NCI-H2171 (cell line): ENCODE data around the gene SLC9A9.

ENCODE experiments used
- DNase-seq: peaks from one replicate; lab custom pipeline; 2025; lab: John Stamatoyannopoulos, UW

SLC9A9 gene

DNA sequence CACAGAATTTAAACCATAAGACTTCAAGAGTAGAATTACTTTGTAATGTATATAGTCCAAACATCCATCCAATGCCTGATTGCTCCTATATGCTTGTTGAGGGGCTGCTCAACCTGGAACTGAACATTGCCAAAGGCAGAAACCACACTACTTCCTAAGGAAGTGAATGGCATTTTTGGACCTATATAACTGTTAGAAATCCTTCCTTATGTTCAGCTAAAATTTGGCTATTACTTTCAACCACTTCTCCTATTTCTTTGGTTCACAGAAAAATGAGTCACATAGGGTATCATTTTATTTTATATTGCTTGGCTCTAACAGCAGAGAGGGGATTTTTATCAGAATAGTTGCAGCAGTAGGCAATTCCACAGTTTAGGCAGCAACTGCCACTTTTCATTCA is 342.1 kb downstream of the SLC9A9 start:
- no peak for DNase-seq

- no peak for DNase-seq
Observed at GRCh38 chr3:143503325-143503885, 344.9 kb downstream of the SLC9A9 start.

- no peak for DNase-seq
Observed at GRCh38 chr3:143502081-143502480, 346.2 kb downstream of the SLC9A9 start.

DNA sequence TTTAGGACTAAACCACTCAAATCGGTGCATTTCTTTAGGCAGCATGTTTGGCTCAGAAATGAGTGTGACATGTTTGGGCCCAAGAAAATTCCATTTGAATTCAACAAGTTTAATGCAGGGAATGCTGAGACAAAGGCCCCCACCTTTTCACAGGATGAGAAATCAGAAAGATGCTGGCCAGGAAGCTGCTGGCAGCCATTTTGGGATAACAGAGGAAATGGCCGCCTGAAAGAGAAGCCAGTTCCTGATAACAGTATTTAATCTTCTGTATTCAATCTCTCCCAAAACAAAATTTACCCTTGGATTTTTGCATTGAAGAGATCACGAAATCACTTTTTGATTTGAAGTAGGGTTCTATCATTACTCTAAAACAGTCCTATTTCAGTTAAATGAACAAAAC is 350.9 kb downstream of the SLC9A9 start:
- DNase-seq = no peak

DNA sequence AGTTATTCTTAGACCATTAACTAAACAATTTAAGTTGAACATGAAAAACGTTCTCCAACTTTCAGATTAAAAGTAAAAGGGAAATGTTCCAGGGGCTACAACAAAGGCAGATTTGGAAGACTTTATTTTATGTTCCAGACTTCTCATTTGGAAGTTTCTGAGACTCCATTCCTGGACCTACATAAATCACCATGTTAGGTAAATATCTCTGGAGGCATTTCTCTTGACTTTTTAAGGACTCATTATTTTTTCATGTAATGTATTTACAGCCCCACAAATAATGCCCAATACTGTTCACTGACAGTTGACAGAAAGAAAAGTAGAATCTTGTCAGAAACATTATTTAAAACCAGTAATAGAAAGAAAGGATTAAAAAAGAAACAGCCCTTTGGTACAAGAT is 352.1 kb downstream of the SLC9A9 start:
- no peak for DNase-seq

- no peak for DNase-seq
Observed at GRCh38 chr3:143495527-143495926, 352.7 kb downstream of the SLC9A9 start.

- DNase-seq = no peak
Observed at GRCh38 chr3:143486611-143487010, 361.7 kb downstream of the SLC9A9 start.

DNA sequence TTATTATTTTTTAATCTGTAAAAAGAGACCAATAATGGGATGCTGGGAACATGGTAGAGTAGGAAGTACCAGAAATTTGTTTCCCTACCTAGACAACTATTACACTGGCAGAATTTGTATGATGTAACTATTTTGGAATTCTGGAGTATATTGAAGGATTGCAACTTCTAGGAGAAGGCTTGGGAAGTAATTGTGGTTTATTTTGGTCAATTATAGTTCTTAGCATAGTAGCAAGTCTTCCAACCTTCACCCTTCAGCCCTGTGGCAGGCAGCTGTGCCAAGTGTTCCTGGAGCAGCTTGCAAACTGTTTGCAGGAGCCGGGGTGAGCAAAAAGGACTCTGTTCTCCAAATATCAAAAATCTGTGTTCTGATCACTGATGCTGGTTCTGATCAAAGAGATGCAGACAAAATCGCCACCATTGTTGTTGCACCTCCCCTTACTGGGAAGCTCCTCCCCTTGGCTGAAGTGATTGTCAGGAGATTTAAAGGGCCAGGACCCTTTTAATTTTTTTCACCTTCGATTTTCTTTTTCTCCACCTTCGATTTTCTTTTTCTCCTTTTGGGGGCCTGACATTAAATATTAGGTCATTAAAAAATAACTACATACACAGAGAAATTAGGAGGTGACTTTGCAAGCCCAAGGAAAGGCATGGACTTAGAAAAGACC is 363.3 kb downstream of the SLC9A9 start:
- no peak for DNase-seq

DNA sequence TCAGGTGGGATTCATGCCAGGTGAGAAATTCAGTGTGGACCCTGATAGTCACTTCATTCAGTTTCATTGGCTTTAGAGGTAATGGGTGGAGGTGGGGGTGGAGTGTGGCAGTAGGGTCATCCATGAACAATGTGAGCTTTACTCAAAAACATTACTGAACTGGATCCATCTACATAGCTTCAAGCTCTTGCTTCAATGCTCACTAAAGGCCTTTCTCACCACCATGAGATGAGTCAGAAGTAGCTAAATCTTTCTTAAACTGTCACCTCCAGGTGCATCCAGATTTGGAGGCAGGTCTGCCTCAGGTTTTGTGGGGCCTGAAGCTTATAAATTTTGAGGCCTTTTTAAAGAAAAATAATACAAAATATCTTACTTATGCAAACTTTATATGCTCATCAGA is 365.1 kb downstream of the SLC9A9 start:
- DNase-seq = no peak

- no peak for DNase-seq
Observed at GRCh38 chr3:143482106-143483088, 365.9 kb downstream of the SLC9A9 start.

DNA sequence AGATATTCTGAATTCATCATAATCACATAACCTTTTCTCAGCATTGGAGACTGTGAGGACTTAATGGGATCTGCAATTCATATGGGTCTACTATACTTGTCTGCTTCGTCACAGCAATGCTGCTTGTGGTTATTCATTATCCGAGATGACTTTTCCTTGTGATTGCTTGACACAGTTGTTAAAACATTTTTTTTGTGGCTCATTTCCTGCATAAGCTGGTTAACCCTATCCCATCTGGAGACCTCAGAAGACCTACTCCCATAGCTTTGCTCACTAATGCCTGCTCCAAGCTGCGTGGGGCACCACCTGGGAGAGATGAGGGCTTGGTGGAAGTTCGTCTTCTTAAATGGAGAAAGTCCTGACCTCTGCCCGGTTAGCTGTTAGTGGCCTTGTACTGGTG is 367.9 kb downstream of the SLC9A9 start:
- no peak for DNase-seq

- DNase-seq = no peak
Observed at GRCh38 chr3:143479727-143480126, 368.5 kb downstream of the SLC9A9 start.

- DNase-seq = no peak
Observed at GRCh38 chr3:143478115-143478693, 370.1 kb downstream of the SLC9A9 start.

GRCh38 chr3:143476965-143477640 is 371.2 kb downstream of the SLC9A9 start:
- no peak for DNase-seq

GRCh38 chr3:143475981-143476380 is 372.3 kb downstream of the SLC9A9 start:
- no peak for DNase-seq

- no peak for DNase-seq
Observed at GRCh38 chr3:143472731-143473523, 375.3 kb downstream of the SLC9A9 start.

- DNase-seq = no peak
Observed at GRCh38 chr3:143471705-143472104, 376.6 kb downstream of the SLC9A9 start.

DNA sequence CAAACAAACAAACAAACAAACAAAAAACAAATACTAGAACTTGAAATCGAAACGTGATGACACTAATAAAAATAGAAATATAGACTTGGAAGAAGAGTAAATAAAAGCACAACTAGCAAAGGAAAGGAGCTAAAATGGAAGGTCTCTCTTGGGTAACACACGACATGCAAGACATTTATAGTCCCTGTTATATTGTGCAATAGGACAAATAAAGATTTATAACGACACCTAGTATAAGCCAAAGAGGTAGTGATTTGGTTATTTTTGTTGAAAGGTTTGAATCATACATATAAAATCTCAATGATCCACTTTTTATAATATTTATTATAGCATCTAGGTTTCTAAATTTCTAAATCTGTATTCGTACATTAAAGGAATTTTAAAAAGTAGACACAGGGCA is 379.1 kb downstream of the SLC9A9 start:
- DNase-seq = no peak

- DNase-seq = no peak
Observed at GRCh38 chr3:143465666-143466065, 382.6 kb downstream of the SLC9A9 start.

DNA sequence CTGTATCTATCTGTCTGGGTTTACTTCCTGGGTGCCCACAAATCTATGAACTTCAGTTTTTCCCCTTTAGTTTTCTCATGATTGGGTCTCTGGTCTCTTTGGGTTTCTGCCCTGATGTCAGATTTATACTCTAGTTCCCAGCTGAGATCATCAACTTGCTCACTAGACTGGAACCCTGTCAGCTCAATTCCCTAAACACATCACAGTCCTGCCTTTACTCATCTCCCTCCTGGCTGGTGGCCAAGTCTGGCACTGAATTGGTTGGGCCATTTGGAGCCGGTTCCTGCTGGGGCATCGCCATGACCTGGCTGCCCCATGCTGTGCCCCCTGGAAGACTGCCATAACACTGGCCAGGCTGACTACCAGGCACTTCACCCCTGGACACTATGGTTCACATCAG is 383.4 kb downstream of the SLC9A9 start:
- no peak for DNase-seq

- no peak for DNase-seq
Observed at GRCh38 chr3:143455480-143455879, 392.8 kb downstream of the SLC9A9 start.
